ENCODE data around the gene UBE2D2.

Gene UBE2D2

DNA sequence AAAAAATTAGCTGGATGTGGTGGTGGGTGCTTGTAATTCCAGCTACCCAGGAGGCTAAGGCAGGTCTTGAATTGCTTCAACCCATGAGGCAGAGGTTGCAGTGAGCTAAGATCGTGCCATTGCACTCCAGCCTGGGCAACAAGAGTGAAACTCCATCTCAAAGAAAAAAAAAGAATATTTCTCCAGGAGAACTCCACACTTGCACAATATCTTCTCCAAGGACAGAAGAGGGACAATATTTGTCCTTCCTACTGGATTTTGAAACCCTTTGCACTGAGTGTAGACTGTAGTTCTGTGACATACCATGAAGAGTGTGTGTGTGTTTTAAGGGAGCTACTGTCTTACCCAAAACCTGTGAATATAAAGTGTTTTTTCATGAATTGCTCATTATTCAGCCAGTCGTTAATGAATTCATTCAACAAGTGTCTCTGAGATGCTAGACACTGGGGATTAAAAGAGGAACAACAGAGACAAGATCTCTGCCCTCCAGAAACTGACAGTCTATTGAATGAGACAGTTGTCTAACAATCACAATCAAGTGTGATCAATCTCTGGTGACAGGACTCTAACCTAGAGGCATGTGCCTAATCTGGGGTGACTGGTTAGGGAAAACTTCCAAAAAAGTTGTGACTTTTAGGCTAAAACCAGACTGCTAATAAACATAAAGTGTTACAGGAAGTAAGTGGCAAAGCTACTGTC, 9.8 kb upstream of the UBE2D2 start:
- Mint-ChIP-seq H3K27ac (no peak overlapping the region), H3K9me3 (peaks cover 5% of the 10 kb centered on the region), H3K4me3 (no peak overlapping the region), H3K36me3 (ENCODE audit: low read depth) (no peaks in the 10 kb centered on the region), H3K4me1 (peaks cover 5% of the 10 kb centered on the region), H3K27me3 (ENCODE audit: low read depth) (no peaks in the 10 kb centered on the region)
- TF ChIP-seq, protein P1, sequence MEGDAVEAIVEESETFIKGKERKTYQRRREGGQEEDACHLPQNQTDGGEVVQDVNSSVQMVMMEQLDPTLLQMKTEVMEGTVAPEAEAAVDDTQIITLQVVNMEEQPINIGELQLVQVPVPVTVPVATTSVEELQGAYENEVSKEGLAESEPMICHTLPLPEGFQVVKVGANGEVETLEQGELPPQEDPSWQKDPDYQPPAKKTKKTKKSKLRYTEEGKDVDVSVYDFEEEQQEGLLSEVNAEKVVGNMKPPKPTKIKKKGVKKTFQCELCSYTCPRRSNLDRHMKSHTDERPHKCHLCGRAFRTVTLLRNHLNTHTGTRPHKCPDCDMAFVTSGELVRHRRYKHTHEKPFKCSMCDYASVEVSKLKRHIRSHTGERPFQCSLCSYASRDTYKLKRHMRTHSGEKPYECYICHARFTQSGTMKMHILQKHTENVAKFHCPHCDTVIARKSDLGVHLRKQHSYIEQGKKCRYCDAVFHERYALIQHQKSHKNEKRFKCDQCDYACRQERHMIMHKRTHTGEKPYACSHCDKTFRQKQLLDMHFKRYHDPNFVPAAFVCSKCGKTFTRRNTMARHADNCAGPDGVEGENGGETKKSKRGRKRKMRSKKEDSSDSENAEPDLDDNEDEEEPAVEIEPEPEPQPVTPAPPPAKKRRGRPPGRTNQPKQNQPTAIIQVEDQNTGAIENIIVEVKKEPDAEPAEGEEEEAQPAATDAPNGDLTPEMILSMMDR (IDR thresholded peaks at IDR 0.05; ENCODE audit: unreplicated experiment in 3 of 3) = no peak

DNA sequence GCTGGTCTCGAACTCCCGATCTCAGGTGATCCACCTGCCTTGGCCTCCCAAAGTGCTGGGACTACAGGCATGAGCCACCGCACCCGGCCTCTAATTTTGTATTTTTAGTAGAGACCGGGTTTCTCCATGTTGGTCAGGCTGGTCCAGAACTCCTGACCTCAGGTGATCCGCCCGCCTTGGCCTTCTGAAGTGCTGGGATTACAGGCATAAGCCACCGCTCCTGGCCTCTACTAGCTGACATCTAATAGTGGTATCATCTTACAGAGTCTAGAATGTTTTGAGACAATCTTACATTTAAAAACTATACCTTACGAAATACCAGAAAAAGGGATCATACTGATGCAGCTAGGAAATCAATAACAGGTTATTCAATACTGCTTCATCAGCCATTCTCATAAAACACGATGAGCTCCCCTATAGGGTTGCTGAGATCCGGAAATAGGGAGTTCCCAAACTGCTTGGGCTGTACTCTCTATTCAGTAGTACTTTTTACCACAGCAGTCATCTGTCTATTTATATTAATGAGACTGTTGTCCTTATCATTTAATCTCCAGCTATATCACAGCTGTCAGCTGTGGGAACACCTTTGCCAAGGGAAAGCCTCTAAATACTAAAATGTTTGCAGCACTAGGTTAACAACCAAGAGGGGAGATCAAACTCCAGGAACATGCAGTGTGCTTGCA, 8.1 kb upstream of the UBE2D2 start:
- no peaks in the 10 kb centered on the region for H3K27me3 Mint-ChIP-seq (ENCODE audit: low read depth)
- H3K4me1 Mint-ChIP-seq = peaks cover 5% of the 10 kb centered on the region
- no peak overlapping the region for H3K27ac Mint-ChIP-seq
- no peak overlapping the region for H3K4me3 Mint-ChIP-seq
- H3K9me3 Mint-ChIP-seq = peaks cover 5% of the 10 kb centered on the region
- TF ChIP-seq, protein P1 (IDR thresholded peaks at IDR 0.05; ENCODE audit: unreplicated experiment in 3 of 3) = no peak
- no peaks in the 10 kb centered on the region for H3K36me3 Mint-ChIP-seq (ENCODE audit: low read depth)

DNA sequence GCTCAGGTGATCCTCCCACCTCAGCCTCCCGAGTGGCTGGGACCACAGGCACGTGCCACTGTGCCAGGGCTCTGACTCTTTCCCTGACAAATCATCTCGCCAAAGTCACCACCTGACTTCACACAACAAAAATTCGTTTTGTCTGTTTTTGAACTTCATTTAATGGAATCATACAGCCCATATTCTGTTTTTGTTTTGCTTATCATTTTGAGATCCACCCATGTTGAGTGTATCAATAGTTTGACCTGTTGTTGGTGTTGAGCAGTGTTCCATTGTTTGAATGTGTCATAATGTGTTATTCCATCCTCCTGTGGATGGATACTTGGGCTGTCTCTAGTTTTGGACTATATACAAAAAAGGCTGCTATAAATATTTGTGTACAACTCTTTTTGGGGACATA, 6.9 kb upstream of the UBE2D2 start:
- no peaks in the 10 kb centered on the region for H3K27me3 Mint-ChIP-seq (ENCODE audit: low read depth)
- no peaks in the 10 kb centered on the region for H3K36me3 Mint-ChIP-seq (ENCODE audit: low read depth)
- no peak overlapping the region for H3K4me3 Mint-ChIP-seq
- H3K27ac Mint-ChIP-seq = no peak overlapping the region
- H3K4me1 Mint-ChIP-seq = no peaks in the 10 kb centered on the region
- H3K9me3 Mint-ChIP-seq = no peaks in the 10 kb centered on the region
- TF ChIP-seq, protein P1 (IDR thresholded peaks at IDR 0.05; ENCODE audit: unreplicated experiment in 3 of 3) = no peak

DNA sequence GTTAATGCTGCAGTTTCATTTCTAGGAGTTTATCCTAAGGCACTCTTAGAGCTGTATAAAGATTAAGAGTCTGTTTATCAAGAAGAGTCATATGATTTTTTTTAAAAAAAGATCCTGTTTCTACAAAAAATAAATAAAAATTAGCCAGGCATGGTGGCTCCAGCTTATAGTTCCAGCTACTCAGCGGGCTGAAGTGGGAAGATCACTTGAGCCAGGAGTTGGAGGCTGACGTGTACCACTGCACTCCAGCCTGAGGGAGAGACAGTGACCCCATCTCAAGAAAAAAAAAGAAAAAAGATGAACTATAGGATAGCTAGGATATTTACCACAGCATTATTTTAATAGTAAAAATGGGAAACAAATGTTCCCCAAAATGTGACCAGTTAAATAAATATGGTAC, 3.3 kb upstream of the UBE2D2 start:
- Mint-ChIP-seq H3K4me1 (peaks cover 12% of the 10 kb centered on the region), H3K27ac (no peak overlapping the region), H3K36me3 (ENCODE audit: low read depth) (peaks cover 5% of the 10 kb centered on the region), H3K9me3 (no peaks in the 10 kb centered on the region), H3K4me3 (peak overlapping the region in 1 of 3 experiments; percentile 52), H3K27me3 (ENCODE audit: low read depth) (no peaks in the 10 kb centered on the region)
- TF ChIP-seq, protein P1 (IDR thresholded peaks at IDR 0.05; ENCODE audit: unreplicated experiment in 3 of 3) = no peak

DNA sequence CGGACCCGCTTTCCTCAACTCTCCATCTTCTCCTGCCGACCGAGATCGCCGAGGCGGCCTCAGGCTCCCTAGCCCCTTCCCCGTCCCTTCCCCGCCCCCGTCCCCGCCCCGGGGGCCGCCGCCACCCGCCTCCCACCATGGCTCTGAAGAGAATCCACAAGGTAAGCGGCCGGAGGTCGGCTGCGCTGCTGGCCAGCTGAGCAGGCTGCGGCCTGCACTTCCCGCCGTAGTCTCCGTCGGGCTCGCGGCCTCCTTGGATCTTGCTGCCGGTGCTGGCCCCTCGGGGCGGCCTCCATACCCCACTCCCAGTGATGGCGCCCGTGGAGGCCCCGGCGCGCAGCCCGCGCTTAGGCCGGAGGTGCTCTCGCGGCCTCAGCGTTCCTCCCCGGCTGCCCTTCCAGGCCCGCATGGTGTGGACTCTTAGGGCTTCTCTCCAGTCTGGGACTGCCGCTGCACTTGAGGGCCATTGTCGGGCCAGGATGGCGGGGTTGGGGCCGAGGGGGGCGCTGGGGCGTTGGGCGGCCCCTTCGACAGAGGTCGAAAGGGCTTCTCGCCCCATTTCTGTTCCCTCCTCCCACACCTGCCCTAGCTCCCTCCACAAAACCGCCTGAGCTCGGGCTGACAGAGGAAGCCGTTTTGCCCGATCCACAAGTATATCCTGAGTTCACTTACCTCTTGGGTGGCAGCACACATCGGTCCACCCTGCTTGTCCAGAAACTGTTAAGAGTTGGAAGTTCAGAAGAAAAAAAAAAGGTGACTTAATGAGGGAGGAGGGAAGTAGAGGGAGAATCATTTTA, 714 bp downstream of the UBE2D2 start:
- Mint-ChIP-seq H3K27me3 (ENCODE audit: low read depth) (no peaks in the 10 kb centered on the region), H3K36me3 (ENCODE audit: low read depth) (peaks cover 27% of the 10 kb centered on the region), H3K4me1 (peaks cover 32% of the 10 kb centered on the region), H3K4me3 (peak overlapping the region; percentile 93 to 97 (median 96)), H3K27ac (peak overlapping the region; percentile 88 to 99 (median 94)), H3K9me3 (no peaks in the 10 kb centered on the region)
- TF ChIP-seq, protein P1 (IDR thresholded peaks at IDR 0.05; ENCODE audit: unreplicated experiment in 3 of 3) = no peak
